HG03521 (cell line): ENCODE data around the gene TEDC2.

Experiments used
- ATAC-seq: cut with Tn5 transposase; IDR thresholded peaks from one replicate; pipeline ENCODE4 v1.9.1; 2021; ENCODE audit warnings: mild to moderate bottlenecking, moderate library complexity; ENCODE audit not compliant: unreplicated experiment

Gene TEDC2

GRCh38 chr16:2511996-2512734 lies 52.3 kb downstream of the TEDC2 start:
- ATAC-seq = no peak

GRCh38 chr16:2512735-2513404 lies 53.0 kb downstream of the TEDC2 start:
- ATAC-seq = peak; percentile 1

GRCh38 chr16:2513405-2514332 lies 53.8 kb downstream of the TEDC2 start, which contains the start of gene ATP6V0C:
TSS of gene ATP6V0C (plus strand) at chr16:2513952. CDS start at chr16:2514104, 152 bp downstream.
- ATAC-seq = peak; percentile 77
